Measurements from ENCODE around the gene ZNF558. TPM values are rescaled to one million over a fixed set of nuclear protein-coding genes. Genes with fewer than 3 reads are reported as not detected.
A peak's percentile ranks its signal among the peaks of the same experiment; 100 is the strongest.

Gene ZNF558
- total RNA-seq, 2 donors from 2014 or later, result 8.1 to 18.9 TPM

- H3K9me3 Mint-ChIP-seq, result peaks cover 97% of the 10 kb centered on the region
- no peaks in the 10 kb centered on the region for H3K4me1 Mint-ChIP-seq
Observed at GRCh38 chr19:8815780-8816179, 16.3 kb downstream of the ZNF558 start.

GRCh38 chr19:8814176-8814575 lies 17.9 kb downstream of the ZNF558 start:
- Mint-ChIP-seq H3K9me3 (peaks cover 96% of the 10 kb centered on the region), H3K27ac (no peak overlapping the region), H3K27me3 (ENCODE audit: insufficient read depth) (no peaks in the 10 kb centered on the region), H3K36me3 (ENCODE audit: low read depth) (peaks cover 95% of the 10 kb centered on the region), H3K4me1 (no peaks in the 10 kb centered on the region), H3K4me3 (no peak overlapping the region)
- Histone ChIP-seq H3K4me3 (ENCODE audit: low read length) (peak overlapping the region; percentile 56), H3K9ac (ENCODE audit: extremely low read depth, low read length, poor library complexity, severe bottlenecking) (no peak overlapping the region), H3K27ac (ENCODE audit: low read depth, low read length) (no peak overlapping the region), H3K27me3 (ENCODE audit: control insufficient read depth, insufficient read depth, low read length, poor library complexity, severe bottlenecking) (no peaks in the 10 kb centered on the region), H3K36me3 (ENCODE audit: control insufficient read depth, insufficient read depth, low read length) (peaks cover 81% of the 10 kb centered on the region), H3K4me1 (ENCODE audit: control insufficient read depth, insufficient read depth, low read length) (no peaks in the 10 kb centered on the region), H3K9me3 (ENCODE audit: control insufficient read depth, low read length) (peaks cover 100% of the 10 kb centered on the region)
- no peak for TF ChIP-seq CTCF (conservative IDR thresholded peaks at IDR 0.05)
- 89 to 100% methylated on average over 1 to 3 of the region's 3 CpGs for WGBS, 2 experiments (ENCODE audit: insufficient coverage in 1 of 2, insufficient read length in 1 of 2)
- DNase-seq, result no peak

More at GRCh38 chr19:8815780-8816179, 16.3 kb downstream of the ZNF558 start:
- Mint-ChIP-seq H3K27me3 (ENCODE audit: insufficient read depth) (no peaks in the 10 kb centered on the region), H3K27ac (no peak overlapping the region), H3K36me3 (ENCODE audit: low read depth) (peaks cover 99% of the 10 kb centered on the region), H3K4me3 (no peak overlapping the region)
- H3K4me3 ChIP-seq (ENCODE audit: low read length), result peak overlapping the region; percentile 56
- no peak overlapping the region for H3K9ac ChIP-seq (ENCODE audit: extremely low read depth, low read length, poor library complexity, severe bottlenecking)
- H3K36me3 ChIP-seq (ENCODE audit: control insufficient read depth, insufficient read depth, low read length), result peaks cover 84% of the 10 kb centered on the region
- no peak overlapping the region for H3K27ac ChIP-seq (ENCODE audit: low read depth, low read length)
- DNase-seq, result no peak
- WGBS, 2 experiments (ENCODE audit: insufficient coverage in 1 of 2, insufficient read length in 1 of 2), result 75 to 80% methylated on average over 1 to 2 of the region's 2 CpGs
- no peak for TF ChIP-seq CTCF (conservative IDR thresholded peaks at IDR 0.05)
- no peaks in the 10 kb centered on the region for H3K4me1 ChIP-seq (ENCODE audit: control insufficient read depth, insufficient read depth, low read length)
- H3K9me3 ChIP-seq (ENCODE audit: control insufficient read depth, low read length), result peaks cover 99% of the 10 kb centered on the region
- no peaks in the 10 kb centered on the region for H3K27me3 ChIP-seq (ENCODE audit: control insufficient read depth, insufficient read depth, low read length, poor library complexity, severe bottlenecking)

GRCh38 chr19:8811315-8812172 lies 20.6 kb downstream of the ZNF558 start:
- Histone ChIP-seq H3K4me1 (ENCODE audit: control insufficient read depth, insufficient read depth, low read length) (no peaks in the 10 kb centered on the region), H3K9me3 (ENCODE audit: control insufficient read depth, low read length) (peaks cover 99% of the 10 kb centered on the region), H3K27me3 (ENCODE audit: control insufficient read depth, insufficient read depth, low read length, poor library complexity, severe bottlenecking) (no peaks in the 10 kb centered on the region), H3K27ac (ENCODE audit: low read depth, low read length) (no peak overlapping the region), H3K9ac (ENCODE audit: extremely low read depth, low read length, poor library complexity, severe bottlenecking) (no peak overlapping the region), H3K36me3 (ENCODE audit: control insufficient read depth, insufficient read depth, low read length) (peaks cover 77% of the 10 kb centered on the region), H3K4me3 (ENCODE audit: low read length) (peak overlapping the region; percentile 9)
- H3K36me3 Mint-ChIP-seq (ENCODE audit: low read depth), result peaks cover 88% of the 10 kb centered on the region
- DNase-seq, result no peak
- no peak overlapping the region for H3K27ac Mint-ChIP-seq
- H3K9me3 Mint-ChIP-seq, result peaks cover 98% of the 10 kb centered on the region
- WGBS, 2 experiments (ENCODE audit: insufficient coverage in 1 of 2, insufficient read length in 1 of 2), result 87 to 94% methylated on average over 5 to 9 of the region's 10 CpGs
- H3K4me3 Mint-ChIP-seq, result no peak overlapping the region
- no peak for TF ChIP-seq CTCF (conservative IDR thresholded peaks at IDR 0.05)
- H3K27me3 Mint-ChIP-seq (ENCODE audit: insufficient read depth), result no peaks in the 10 kb centered on the region
- no peaks in the 10 kb centered on the region for H3K4me1 Mint-ChIP-seq

Measured in endodermal cell (in vitro differentiated cells).